ENCODE measurements around the gene ZNF284.
A peak's percentile ranks its signal among the peaks of the same experiment; 100 is the strongest.

The ZNF284 gene

DNA sequence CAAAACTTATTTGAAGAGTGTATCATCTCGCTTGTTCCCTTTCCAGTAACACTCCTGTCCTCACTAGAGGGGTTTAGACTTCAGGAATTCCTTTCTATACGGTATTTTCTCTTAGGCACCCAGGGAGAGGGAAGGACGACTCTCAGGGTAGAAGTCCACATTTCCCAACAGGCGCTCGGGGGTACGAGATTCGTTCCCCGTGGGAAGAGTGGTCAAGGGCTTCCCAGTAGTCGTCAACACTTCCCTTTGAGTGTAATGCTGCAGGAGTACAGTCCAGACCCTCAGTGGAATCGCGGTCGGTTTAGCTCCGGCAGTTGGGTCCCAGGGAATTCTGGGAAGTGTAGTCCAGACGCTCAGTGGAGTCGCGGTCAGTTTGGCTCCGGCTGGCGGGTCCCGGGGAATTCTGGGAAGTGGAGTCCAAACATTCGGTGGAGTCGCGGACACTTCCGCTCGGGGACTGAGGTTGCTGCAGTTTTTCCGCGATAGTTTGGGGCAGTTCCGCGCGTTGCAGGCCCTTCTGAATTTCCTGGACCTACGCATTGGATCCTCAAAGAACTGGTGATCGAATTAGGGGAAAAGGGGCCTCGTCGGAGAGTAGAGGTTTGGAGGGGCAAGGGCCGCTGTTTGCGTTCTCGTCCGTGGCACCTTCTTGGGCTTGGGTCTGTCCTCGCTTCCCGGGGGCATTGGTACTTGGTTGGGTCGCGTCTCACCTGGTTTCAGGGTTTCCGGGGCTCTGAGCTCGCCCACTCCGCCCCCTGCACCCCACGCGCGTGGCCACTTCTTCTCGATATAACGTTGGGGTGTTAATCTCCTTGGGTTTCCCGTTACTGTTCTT is 22.2 kb downstream of the ZNF284 start, which contains the start of gene ZNF224:
TSS of gene ZNF224 (plus strand) at position 431 of the 835 bp plus-strand sequence. CDS start 3,513 bp downstream, outside the sequence.
- Histone ChIP-seq H3K4me3 (IDR thresholded peaks at IDR 0.05; ENCODE audit: insufficient read depth, low read depth, low read length) (peak within 1 kb of the TSS; percentile 51), H4K20me1 (ENCODE audit: insufficient read depth) (no peaks in the 10 kb centered on the region), H3K27me3 (ENCODE audit: insufficient read depth, low read depth) (no peaks in the 10 kb centered on the region), H3K27ac (no peak within 1 kb of the TSS; the same call in 1 of the 2 replicates), H3K79me2 (ENCODE audit: insufficient read depth, low read depth) (peaks cover 19% of the 10 kb centered on the region), H3K4me1 (ENCODE audit: low read depth, poor library complexity, severe bottlenecking) (peaks cover 13% of the 10 kb centered on the region), H3K4me2 (peak within 1 kb of the TSS; percentile 97), H3K9ac (peak within 1 kb of the TSS; percentile 39; the same call in 1 of the 2 replicates), H3K36me3 (ENCODE audit: insufficient read depth) (no peaks in the 10 kb centered on the region), H2AFZ (ENCODE audit: low read depth) (peak within 1 kb of the TSS; percentile 99)
- TF ChIP-seq, protein P1, sequence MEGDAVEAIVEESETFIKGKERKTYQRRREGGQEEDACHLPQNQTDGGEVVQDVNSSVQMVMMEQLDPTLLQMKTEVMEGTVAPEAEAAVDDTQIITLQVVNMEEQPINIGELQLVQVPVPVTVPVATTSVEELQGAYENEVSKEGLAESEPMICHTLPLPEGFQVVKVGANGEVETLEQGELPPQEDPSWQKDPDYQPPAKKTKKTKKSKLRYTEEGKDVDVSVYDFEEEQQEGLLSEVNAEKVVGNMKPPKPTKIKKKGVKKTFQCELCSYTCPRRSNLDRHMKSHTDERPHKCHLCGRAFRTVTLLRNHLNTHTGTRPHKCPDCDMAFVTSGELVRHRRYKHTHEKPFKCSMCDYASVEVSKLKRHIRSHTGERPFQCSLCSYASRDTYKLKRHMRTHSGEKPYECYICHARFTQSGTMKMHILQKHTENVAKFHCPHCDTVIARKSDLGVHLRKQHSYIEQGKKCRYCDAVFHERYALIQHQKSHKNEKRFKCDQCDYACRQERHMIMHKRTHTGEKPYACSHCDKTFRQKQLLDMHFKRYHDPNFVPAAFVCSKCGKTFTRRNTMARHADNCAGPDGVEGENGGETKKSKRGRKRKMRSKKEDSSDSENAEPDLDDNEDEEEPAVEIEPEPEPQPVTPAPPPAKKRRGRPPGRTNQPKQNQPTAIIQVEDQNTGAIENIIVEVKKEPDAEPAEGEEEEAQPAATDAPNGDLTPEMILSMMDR (conservative IDR thresholded peaks at IDR 0.05; ENCODE audit: low read depth, low read length) = no peak

DNA sequence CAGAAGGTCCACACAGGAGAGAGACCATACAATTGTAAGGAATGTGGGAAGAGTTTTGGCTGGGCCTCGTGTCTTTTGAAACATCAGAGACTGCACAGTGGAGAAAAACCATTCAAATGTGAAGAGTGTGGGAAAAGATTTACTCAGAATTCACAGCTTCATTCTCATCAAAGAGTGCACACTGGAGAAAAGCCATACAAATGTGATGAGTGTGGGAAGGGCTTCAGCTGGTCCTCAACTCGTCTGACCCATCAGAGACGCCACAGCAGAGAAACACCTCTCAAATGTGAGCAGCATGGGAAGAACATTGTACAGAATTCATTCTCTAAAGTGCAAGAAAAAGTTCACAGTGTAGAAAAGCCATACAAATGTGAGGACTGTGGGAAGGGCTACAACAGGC is 35.8 kb downstream of the ZNF284 start:
- Histone ChIP-seq H3K79me2 (ENCODE audit: insufficient read depth, low read depth) (no peaks in the 10 kb centered on the region), H3K27ac (no peak overlapping the region), H3K4me1 (ENCODE audit: low read depth, poor library complexity, severe bottlenecking) (no peaks in the 10 kb centered on the region), H3K4me2 (no peak overlapping the region), H3K4me3 (IDR thresholded peaks at IDR 0.05; ENCODE audit: insufficient read depth, low read depth, low read length) (no peak overlapping the region), H2AFZ (ENCODE audit: low read depth) (no peak overlapping the region), H3K36me3 (ENCODE audit: insufficient read depth) (no peaks in the 10 kb centered on the region), H3K9ac (no peak overlapping the region), H4K20me1 (ENCODE audit: insufficient read depth) (no peaks in the 10 kb centered on the region), H3K27me3 (ENCODE audit: insufficient read depth, low read depth) (no peaks in the 10 kb centered on the region)
- TF ChIP-seq, protein P1 (conservative IDR thresholded peaks at IDR 0.05; ENCODE audit: low read depth, low read length) = no peak

DNA sequence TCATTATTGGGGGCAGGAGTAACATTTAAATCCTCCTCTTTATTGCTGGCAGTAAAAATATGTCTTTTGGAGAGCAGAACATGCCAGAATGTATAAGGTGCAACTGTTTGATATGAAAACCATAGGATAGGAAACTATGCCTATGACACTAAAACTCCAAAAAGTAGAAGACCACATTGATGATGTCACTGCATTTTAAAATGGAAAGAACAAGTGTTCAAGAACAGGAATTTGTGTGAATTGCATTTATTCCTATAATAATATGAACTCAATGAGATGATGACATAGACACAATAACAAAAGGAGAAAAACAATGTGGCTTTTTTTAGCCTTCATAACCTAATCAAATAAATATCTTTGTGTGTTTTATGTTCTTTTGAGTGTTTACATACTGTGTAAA is 37.5 kb downstream of the ZNF284 start:
- Histone ChIP-seq H3K4me1 (ENCODE audit: low read depth, poor library complexity, severe bottlenecking) (peaks cover 5% of the 10 kb centered on the region), H4K20me1 (ENCODE audit: insufficient read depth) (no peaks in the 10 kb centered on the region), H3K27ac (no peak overlapping the region), H3K79me2 (ENCODE audit: insufficient read depth, low read depth) (no peaks in the 10 kb centered on the region), H3K27me3 (ENCODE audit: insufficient read depth, low read depth) (no peaks in the 10 kb centered on the region), H2AFZ (ENCODE audit: low read depth) (no peak overlapping the region), H3K4me2 (no peak overlapping the region), H3K4me3 (IDR thresholded peaks at IDR 0.05; ENCODE audit: insufficient read depth, low read depth, low read length) (no peak overlapping the region), H3K36me3 (ENCODE audit: insufficient read depth) (no peaks in the 10 kb centered on the region), H3K9ac (no peak overlapping the region)
- TF ChIP-seq, protein P1 (conservative IDR thresholded peaks at IDR 0.05; ENCODE audit: low read depth, low read length) = no peak

DNA sequence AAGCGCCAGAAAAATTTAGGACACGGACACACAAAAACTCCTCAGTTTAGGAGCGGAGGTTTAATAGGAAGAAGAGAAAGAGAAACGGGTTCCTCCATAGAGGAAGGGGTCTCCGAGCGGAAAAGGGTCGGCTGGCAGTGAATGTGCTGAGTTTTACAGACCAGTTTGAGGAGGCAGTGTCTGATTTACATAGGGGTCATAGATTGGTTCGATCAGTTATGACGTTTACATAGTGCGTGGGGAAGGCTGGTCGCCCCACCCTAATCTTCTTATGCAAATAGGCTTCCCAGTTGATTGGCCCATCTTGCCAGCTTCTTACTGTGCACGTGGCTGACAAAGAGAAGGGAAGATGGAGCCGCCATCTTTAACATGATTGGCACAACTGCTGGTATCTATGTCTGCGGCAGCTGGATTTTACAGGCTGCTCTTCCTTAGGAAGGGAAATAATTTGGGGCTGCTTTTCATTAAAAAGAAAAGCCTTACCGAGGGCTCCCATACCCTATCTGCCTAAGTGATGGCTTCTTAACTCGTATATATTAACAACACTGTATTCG is 40.0 kb downstream of the ZNF284 start:
- Histone ChIP-seq H3K4me2 (no peak overlapping the region), H3K79me2 (ENCODE audit: insufficient read depth, low read depth) (no peaks in the 10 kb centered on the region), H3K27ac (no peak overlapping the region), H3K4me3 (IDR thresholded peaks at IDR 0.05; ENCODE audit: insufficient read depth, low read depth, low read length) (no peak overlapping the region), H3K36me3 (ENCODE audit: insufficient read depth) (no peaks in the 10 kb centered on the region), H2AFZ (ENCODE audit: low read depth) (no peak overlapping the region), H4K20me1 (ENCODE audit: insufficient read depth) (no peaks in the 10 kb centered on the region), H3K9ac (no peak overlapping the region), H3K27me3 (ENCODE audit: insufficient read depth, low read depth) (no peaks in the 10 kb centered on the region), H3K4me1 (ENCODE audit: low read depth, poor library complexity, severe bottlenecking) (peaks cover 5% of the 10 kb centered on the region)
- TF ChIP-seq, protein P1 (conservative IDR thresholded peaks at IDR 0.05; ENCODE audit: low read depth, low read length) = no peak
